ENCODE results near the gene LTBP2.

- TF ChIP-seq CTCF (tag by site-specific recombination; IDR thresholded peaks at IDR 0.05) (no peak), ATF2 (tag by site-specific recombination; IDR thresholded peaks at IDR 0.05; ENCODE audit: low read depth) (no peak), ZNF785 (tag by site-specific recombination; IDR thresholded peaks at IDR 0.05) (no peak), ZBTB10 (tag by site-specific recombination; IDR thresholded peaks at IDR 0.05) (no peak), PRDM10 (tag by site-specific recombination; IDR thresholded peaks at IDR 0.05) (no peak), KLF9 (tag by site-specific recombination; IDR thresholded peaks at IDR 0.05; ENCODE audit: low read depth) (no peak)
Observed at GRCh38 chr14:74569806-74570591, 42.0 kb downstream of the LTBP2 start.
